GM12892 (cell line): Measurements from ENCODE around the gene LRRC47.
A peak's percentile ranks its signal among the peaks of the same experiment; 100 is the strongest.
"Not testable (repeated sequence)": the region's sequence is repeated elsewhere in the genome, so short reads cannot be mapped to it uniquely, and the experiment has no call there.

Source experiments
- DNase-seq: peaks from one replicate; pipeline ENCODE4 v3.0.0; 2011; ENCODE audit not compliant: insufficient read length
- FAIRE-seq: peaks from 2 replicates; lab custom pipeline; 2011; peaks lifted over from hg19 to GRCh38; lab: Jason Lieb, UNC
- POLR2A ChIP-seq: IDR thresholded peaks from 2 replicates; pipeline ENCODE4 v1.6.1; 2011; ENCODE audit warnings: low read depth, low read length, control low read depth
- POLR2AphosphoS5 ChIP-seq: IDR thresholded peaks from 2 replicates; pipeline ENCODE4 v1.6.1; 2011; ENCODE audit warnings: low read depth, low read length, control low read depth
- TAF1 ChIP-seq: IDR thresholded peaks from 2 replicates; pipeline ENCODE4 v1.6.1; 2011; ENCODE audit warnings: low read depth, mild to moderate bottlenecking, control low read depth, low read length, borderline replicate concordance

Gene LRRC47

DNA sequence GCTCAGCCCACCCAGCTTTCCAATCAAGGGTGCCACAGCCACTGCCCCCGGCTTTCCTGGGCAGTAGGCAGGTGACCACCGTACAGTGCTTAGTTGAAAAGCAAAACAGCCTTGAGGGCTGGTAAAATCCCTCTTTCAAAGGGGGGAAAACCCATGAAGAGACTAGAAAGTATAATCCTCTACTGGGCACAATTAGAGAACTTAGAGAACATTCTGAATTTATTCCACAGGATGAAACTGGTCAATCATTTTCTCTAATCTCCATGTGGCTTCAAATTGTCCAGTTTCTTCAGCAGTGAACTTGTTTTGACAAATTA is 15.3 kb upstream of the LRRC47 start:
- TF ChIP-seq TAF1 (no peak), POLR2AphosphoS5 (no peak), POLR2A (no peak)
- DNase-seq = no peak
- no peak for FAIRE-seq

GRCh38 chr1:3810149-3810761 is 14.0 kb upstream of the LRRC47 start:
- DNase-seq, FAIRE-seq: not testable (repeated sequence)

DNA sequence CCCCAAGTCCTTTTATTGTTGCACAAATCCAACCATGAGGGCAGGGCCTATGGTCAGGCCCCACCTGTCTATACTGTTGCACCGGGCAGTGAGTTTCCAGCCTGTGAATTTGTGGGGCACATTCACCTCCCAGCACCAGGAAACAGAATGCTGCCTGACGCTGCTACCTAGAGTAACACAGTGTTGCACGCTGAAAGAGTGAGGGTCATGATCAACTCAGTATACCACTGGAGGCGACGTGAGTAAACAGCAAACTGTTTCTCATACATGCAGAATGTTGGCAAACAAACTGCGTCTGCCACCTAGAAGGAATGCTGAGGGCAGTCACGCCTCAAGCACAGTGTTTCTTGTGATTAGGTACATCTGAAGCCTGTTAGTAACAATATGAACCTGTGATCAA is 13.4 kb upstream of the LRRC47 start:
- no peak for DNase-seq
- TF ChIP-seq POLR2A = no peak
- no peak for FAIRE-seq

GRCh38 chr1:3807769-3808168 is 11.5 kb upstream of the LRRC47 start:
- no peak for TF ChIP-seq TAF1
- no peak for TF ChIP-seq POLR2AphosphoS5
- TF ChIP-seq POLR2A = no peak
- DNase-seq = no peak
- FAIRE-seq = no peak

GRCh38 chr1:3805038-3805437 is 8.7 kb upstream of the LRRC47 start:
- DNase-seq (no peak), FAIRE-seq (no peak)
- TF ChIP-seq POLR2A (no peak), POLR2AphosphoS5 (no peak), TAF1 (no peak)

DNA sequence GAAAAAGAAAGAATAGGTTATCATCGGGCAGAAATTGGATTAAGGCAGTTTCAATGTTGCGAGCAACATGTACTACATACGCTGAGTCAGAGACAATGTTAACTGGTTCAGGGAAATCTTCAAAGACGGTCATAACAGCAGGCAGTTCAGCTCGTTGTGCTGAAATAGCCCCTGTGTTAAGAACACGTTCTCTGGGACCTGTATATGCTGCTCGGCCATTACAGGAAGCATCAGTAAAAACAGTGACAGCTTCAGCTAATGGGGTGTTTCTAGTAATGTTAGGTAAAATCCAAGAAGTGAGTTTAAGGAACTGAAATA is 8.3 kb upstream of the LRRC47 start:
- not testable (repeated sequence) for DNase-seq, FAIRE-seq

DNA sequence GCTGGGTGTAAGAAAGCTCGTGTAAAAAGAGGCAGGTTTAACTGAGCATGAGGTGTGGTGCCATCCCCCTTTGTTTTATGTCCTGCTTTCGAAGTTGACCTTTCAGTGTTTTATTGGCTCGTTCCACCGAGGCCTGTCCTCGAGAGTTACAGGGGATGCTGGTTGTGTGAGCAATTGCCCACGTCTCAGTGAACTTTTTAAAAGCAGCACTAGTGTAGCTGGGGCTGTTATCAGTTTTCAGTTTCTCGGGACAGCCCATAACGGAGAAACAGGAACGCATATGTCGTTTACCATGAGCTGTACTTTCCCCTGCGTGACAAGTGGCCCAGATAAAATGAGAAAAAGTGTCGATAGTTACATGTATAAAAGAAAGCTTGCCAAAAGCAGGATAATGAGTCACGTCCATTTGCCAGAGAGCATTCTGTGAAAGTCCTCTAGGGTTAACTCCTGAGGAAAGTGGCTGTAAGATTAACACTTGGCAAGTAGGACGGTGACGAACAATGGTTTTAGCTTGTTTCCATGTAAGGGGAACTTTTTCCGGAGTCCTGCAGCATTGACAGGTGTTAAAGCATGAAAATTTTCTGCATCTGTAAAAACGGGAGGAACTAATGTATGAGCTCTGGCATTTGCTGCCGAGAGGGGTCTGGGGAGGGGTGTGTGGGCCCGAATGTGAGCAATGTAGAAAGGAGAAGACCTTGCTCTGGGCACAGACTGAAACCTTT is 7.8 kb upstream of the LRRC47 start:
- FAIRE-seq (peak; percentile 48), DNase-seq (no peak)
- no peak for TF ChIP-seq POLR2AphosphoS5
- no peak for TF ChIP-seq TAF1
- no peak for TF ChIP-seq POLR2A

- not testable (repeated sequence) for FAIRE-seq, DNase-seq
Measured at GRCh38 chr1:3800795-3801194, 4.5 kb upstream of the LRRC47 start.

DNA sequence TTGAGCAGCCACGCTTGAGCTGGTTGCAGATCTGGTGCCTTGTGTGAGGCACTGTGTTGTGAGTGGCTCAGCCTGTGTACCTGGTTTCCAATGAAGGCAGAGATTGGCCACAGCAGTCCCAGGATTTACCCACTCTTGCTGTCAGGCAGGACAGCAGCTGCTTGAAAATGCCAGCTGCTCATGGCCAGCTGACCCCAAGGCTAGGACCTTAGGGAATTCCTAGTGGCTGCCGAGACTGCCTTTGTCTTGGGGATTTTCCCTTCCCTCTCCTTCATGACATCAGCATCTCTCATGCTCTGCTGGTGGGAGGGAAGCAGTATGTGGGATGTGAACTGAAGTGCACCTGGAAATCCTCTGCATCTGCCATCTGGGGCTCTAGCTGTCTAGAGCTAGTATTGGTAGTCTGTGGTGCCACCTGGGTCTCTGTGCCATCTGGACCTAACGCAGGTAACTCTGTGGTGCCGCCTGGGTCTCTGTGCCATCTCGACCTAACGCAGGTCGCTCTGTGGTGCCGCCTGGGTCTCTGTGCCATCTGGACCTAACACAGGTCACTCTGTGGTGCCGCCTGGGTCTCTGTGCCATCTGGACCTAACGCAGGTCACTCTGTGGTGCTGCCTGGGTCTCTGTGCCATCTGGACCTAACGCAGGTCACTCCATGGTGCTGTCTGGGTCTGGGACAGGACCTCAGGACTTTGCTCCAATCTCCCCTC is 3.8 kb upstream of the LRRC47 start:
- no peak for DNase-seq
- FAIRE-seq = no peak
- TF ChIP-seq POLR2A = no peak
- no peak for TF ChIP-seq TAF1
- TF ChIP-seq POLR2AphosphoS5 = no peak

GRCh38 chr1:3795453-3796214 is 664 bp downstream of the LRRC47 start:
- FAIRE-seq = no peak
- no peak for TF ChIP-seq POLR2A
- TF ChIP-seq POLR2AphosphoS5 = no peak
- no peak for TF ChIP-seq TAF1
- no peak for DNase-seq

GRCh38 chr1:3790952-3791351 is 5.3 kb downstream of the LRRC47 start:
- DNase-seq (no peak), FAIRE-seq (no peak)
- TF ChIP-seq TAF1 (no peak), POLR2A (no peak)

- TF ChIP-seq POLR2AphosphoS5 (no peak), TAF1 (no peak), POLR2A (no peak)
- DNase-seq (no peak), FAIRE-seq (no peak)
Measured at GRCh38 chr1:3790500-3790923, 5.8 kb downstream of the LRRC47 start.
